HepG2 (cell line): ENCODE data around the gene PELI3. TPM values are rescaled to one million over a fixed set of nuclear protein-coding genes. Genes with fewer than 3 reads are reported as not detected.
A peak's percentile ranks its signal among the peaks of the same experiment; 100 is the strongest.

Experiments
- ATF2 ChIP-seq: sonication (generic); formaldehyde crosslinking; IDR thresholded peaks from 2 replicates; pipeline ENCODE4 v1.4.0; 2020; ENCODE audit warnings: missing genetic modification reagents
- CEBPG ChIP-seq: IDR thresholded peaks from 2 replicates; pipeline ENCODE4 v1.6.1; 2016
- CENPX ChIP-seq: sonication (generic); formaldehyde crosslinking; IDR thresholded peaks from 2 replicates; pipeline ENCODE4 v1.9.0; 2021; ENCODE audit warnings: mild to moderate bottlenecking, missing genetic modification reagents, moderate library complexity
- ERF ChIP-seq: IDR thresholded peaks from 2 replicates; pipeline ENCODE4 v1.6.1; 2018; ENCODE audit warnings: missing biosample characterization, missing genetic modification reagents
- FOXJ3 ChIP-seq: sonication (generic); formaldehyde crosslinking; IDR thresholded peaks from 2 replicates; pipeline ENCODE4 v1.4.0; 2020; ENCODE audit warnings: missing genetic modification reagents, mild to moderate bottlenecking, borderline replicate concordance
- IRF1 ChIP-seq: sonication (generic); formaldehyde crosslinking; IDR thresholded peaks from 2 replicates; pipeline ENCODE4 v1.4.0; 2020; ENCODE audit warnings: low read depth, mild to moderate bottlenecking, missing genetic modification reagents
- MTA1 ChIP-seq: sonication (generic); formaldehyde crosslinking; IDR thresholded peaks from 2 replicates; pipeline ENCODE4 v1.4.0; 2020; ENCODE audit warnings: missing genetic modification reagents, mild to moderate bottlenecking, borderline replicate concordance
- MZF1 ChIP-seq: sonication (generic); formaldehyde crosslinking; IDR thresholded peaks from 2 replicates; pipeline ENCODE4 v1.8.1; 2023; ENCODE audit warnings: mild to moderate bottlenecking, missing genetic modification reagents, borderline replicate concordance
- PLSCR1 ChIP-seq: sonication (generic); formaldehyde crosslinking; IDR thresholded peaks from 2 replicates; pipeline ENCODE4 v1.5.0; 2020; ENCODE audit warnings: missing genetic modification reagents, mild to moderate bottlenecking, borderline replicate concordance
- RBAK ChIP-seq: sonication (generic); formaldehyde crosslinking; IDR thresholded peaks from 2 replicates; pipeline ENCODE4 v1.5.1; 2020; ENCODE audit warnings: mild to moderate bottlenecking, missing genetic modification reagents
- RXRB ChIP-seq: IDR thresholded peaks from 2 replicates; pipeline ENCODE4 v1.6.1; 2016; ENCODE audit warnings: borderline replicate concordance, missing genetic modification reagents, missing compliant biosample characterization
- SIX4 ChIP-seq: sonication (generic); formaldehyde crosslinking; IDR thresholded peaks from 2 replicates; pipeline ENCODE4 v1.4.0; 2020; ENCODE audit warnings: missing genetic modification reagents
- SMAD1 ChIP-seq: sonication (generic); formaldehyde crosslinking; IDR thresholded peaks from 2 replicates; pipeline ENCODE4 v1.4.0; 2020; ENCODE audit warnings: missing genetic modification reagents, low read depth, mild to moderate bottlenecking, borderline replicate concordance
- TARDBP ChIP-seq: sonication (generic); formaldehyde crosslinking; IDR thresholded peaks from 2 replicates; pipeline ENCODE4 v1.8.0; 2022; ENCODE audit warnings: mild to moderate bottlenecking, missing genetic modification reagents
- ZBTB21 ChIP-seq: sonication (generic); formaldehyde crosslinking; IDR thresholded peaks from 2 replicates; pipeline ENCODE4 v1.4.0; 2020; ENCODE audit warnings: missing genetic modification reagents
- ZNF253 ChIP-seq: sonication (generic); formaldehyde crosslinking; IDR thresholded peaks from 2 replicates; pipeline ENCODE4 v1.8.0; 2022; ENCODE audit warnings: mild to moderate bottlenecking, missing genetic modification reagents, borderline replicate concordance
- ZNF780A ChIP-seq: sonication (generic); formaldehyde crosslinking; IDR thresholded peaks from 2 replicates; pipeline ENCODE4 v1.8.0; 2022; ENCODE audit warnings: mild to moderate bottlenecking, missing genetic modification reagents, moderate library complexity
- polyA plus RNA-seq, 8 experiments: library from polyadenylated mRNA; depleted of rRNA in 3 of 8; stranded (reverse) in 7 of 8; unstranded in 1 of 8; fragments of >200 nt; fragmentation: Illumina TruSeq in 4 of 8; extraction: Trizol in 4 of 8; gene quantifications; 2 replicates each; pipeline versions ENCODE4 v1.2.1 to v1.2.3, GENCODE V29; 2011 to 2016; ENCODE audit warnings: low read depth in 4 of 8, missing spikeins in 1 of 8, mixed read lengths in 1 of 8; ENCODE audit not compliant: insufficient read depth in 1 of 8
- total RNA-seq, 5 experiments: library from RNA; depleted of rRNA; stranded (reverse); fragments of >200 nt; fragmentation: Illumina TruSeq; extraction: Trizol; gene quantifications; 2 replicates each; pipeline ENCODE4 v1.2.3, GENCODE V29; 2016; ENCODE audit warnings: low read depth in 1 of 5
- TF ChIP-seq, protein P1 (sequence below): sonication (generic); formaldehyde crosslinking; IDR thresholded peaks from 2 replicates; pipeline ENCODE4 v1.5.1; 2020; ENCODE audit warnings: missing genetic modification reagents, mild to moderate bottlenecking, borderline replicate concordance
- TF ChIP-seq, protein P2 (sequence below): sonication (generic); formaldehyde crosslinking; conservative IDR thresholded peaks from 2 replicates; pipeline ENCODE4 v1.8.0; 2022; ENCODE audit warnings: low read depth, missing genetic modification reagents
- TF ChIP-seq, protein P3 (sequence below): sonication (generic); formaldehyde crosslinking; IDR thresholded peaks from 2 replicates; pipeline ENCODE4 v1.9.0; 2021; ENCODE audit warnings: missing genetic modification reagents, borderline replicate concordance

PELI3 gene
- total and polyA plus RNA-seq, 2 of the 13 experiments (the other 11 are each of a cell fraction or from before 2014, with no cell fraction given), result 2.0 to 4.0 TPM

DNA sequence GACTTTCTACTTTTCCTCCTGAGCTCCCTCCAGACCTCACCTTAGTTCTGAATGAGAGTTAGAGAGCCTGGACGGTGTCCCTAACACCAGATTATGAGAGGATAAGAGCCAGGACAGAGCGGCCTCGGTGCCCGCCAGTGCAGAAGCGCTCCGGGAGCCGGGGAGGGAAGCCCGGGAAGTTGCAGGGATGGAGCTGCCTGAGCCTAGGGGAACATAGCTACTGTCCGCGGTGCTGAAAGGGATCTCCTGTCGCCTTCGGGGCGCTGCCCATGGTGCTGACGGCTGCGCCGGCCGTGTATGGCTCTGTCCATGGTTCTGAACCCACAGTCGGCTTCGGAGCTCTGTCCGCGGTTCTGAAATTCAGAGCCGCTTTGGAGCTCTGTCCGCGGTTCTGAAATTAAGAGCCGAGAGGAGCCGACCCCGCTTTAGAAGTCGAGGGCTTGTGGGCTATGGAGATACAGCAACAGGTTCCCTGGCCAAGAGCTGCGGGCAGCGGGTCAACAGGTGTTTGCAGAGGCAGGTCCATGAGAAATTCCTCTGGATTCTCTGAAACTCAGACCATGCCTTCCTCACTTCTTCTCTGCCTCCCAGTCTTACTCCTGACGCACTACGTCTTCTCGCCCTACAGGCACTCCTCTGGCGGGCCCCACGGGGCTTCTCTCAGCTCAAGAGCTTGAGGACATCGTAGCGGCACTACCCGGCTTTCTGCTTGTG lies 45.1 kb upstream of the PELI3 start (continued):
- TF ChIP-seq ATF2 (CRISPR knock-in tag) (peak; percentile 100), CENPX (CRISPR knock-in tag) (peak; percentile 100), ZBTB21 (CRISPR knock-in tag) (peak; percentile 99), SIX4 (CRISPR knock-in tag) (peak; percentile 100), PLSCR1 (CRISPR knock-in tag) (peak; percentile 100), RBAK (CRISPR knock-in tag) (peak; percentile 100), SMAD1 (CRISPR knock-in tag) (peak; percentile 100), TARDBP (CRISPR knock-in tag) (peak; percentile 100), ERF (CRISPR knock-in tag) (peak; percentile 100), ZNF253 (peak; percentile 100), IRF1 (CRISPR knock-in tag) (peak; percentile 100), RXRB (peak; percentile 100), MZF1 (CRISPR knock-in tag) (peak; percentile 100), MTA1 (CRISPR knock-in tag) (peak; percentile 100), FOXJ3 (CRISPR knock-in tag) (peak; percentile 100), ZNF780A (CRISPR knock-in tag) (peak; percentile 100), CEBPG (peak; percentile 96)
- TF ChIP-seq, protein P1, sequence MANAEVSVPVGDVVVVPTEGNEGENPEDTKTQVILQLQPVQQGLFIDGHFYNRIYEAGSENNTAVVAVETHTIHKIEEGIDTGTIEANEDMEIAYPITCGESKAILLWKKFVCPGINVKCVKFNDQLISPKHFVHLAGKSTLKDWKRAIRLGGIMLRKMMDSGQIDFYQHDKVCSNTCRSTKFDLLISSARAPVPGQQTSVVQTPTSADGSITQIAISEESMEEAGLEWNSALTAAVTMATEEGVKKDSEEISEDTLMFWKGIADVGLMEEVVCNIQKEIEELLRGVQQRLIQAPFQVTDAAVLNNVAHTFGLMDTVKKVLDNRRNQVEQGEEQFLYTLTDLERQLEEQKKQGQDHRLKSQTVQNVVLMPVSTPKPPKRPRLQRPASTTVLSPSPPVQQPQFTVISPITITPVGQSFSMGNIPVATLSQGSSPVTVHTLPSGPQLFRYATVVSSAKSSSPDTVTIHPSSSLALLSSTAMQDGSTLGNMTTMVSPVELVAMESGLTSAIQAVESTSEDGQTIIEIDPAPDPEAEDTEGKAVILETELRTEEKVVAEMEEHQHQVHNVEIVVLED (CRISPR knock-in tag), result peak; percentile 96
- TF ChIP-seq, protein P2, sequence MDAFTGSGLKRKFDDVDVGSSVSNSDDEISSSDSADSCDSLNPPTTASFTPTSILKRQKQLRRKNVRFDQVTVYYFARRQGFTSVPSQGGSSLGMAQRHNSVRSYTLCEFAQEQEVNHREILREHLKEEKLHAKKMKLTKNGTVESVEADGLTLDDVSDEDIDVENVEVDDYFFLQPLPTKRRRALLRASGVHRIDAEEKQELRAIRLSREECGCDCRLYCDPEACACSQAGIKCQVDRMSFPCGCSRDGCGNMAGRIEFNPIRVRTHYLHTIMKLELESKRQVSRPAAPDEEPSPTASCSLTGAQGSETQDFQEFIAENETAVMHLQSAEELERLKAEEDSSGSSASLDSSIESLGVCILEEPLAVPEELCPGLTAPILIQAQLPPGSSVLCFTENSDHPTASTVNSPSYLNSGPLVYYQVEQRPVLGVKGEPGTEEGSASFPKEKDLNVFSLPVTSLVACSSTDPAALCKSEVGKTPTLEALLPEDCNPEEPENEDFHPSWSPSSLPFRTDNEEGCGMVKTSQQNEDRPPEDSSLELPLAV (CRISPR knock-in tag), result peak; percentile 100
- TF ChIP-seq, protein P3, sequence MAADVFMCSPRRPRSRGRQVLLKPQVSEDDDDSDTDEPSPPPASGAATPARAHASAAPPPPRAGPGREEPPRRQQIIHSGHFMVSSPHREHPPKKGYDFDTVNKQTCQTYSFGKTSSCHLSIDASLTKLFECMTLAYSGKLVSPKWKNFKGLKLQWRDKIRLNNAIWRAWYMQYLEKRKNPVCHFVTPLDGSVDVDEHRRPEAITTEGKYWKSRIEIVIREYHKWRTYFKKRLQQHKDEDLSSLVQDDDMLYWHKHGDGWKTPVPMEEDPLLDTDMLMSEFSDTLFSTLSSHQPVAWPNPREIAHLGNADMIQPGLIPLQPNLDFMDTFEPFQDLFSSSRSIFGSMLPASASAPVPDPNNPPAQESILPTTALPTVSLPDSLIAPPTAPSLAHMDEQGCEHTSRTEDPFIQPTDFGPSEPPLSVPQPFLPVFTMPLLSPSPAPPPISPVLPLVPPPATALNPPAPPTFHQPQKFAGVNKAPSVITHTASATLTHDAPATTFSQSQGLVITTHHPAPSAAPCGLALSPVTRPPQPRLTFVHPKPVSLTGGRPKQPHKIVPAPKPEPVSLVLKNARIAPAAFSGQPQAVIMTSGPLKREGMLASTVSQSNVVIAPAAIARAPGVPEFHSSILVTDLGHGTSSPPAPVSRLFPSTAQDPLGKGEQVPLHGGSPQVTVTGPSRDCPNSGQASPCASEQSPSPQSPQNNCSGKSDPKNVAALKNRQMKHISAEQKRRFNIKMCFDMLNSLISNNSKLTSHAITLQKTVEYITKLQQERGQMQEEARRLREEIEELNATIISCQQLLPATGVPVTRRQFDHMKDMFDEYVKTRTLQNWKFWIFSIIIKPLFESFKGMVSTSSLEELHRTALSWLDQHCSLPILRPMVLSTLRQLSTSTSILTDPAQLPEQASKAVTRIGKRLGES, result peak; percentile 100
